Measurements from ENCODE around the gene FBXO24.

DNA sequence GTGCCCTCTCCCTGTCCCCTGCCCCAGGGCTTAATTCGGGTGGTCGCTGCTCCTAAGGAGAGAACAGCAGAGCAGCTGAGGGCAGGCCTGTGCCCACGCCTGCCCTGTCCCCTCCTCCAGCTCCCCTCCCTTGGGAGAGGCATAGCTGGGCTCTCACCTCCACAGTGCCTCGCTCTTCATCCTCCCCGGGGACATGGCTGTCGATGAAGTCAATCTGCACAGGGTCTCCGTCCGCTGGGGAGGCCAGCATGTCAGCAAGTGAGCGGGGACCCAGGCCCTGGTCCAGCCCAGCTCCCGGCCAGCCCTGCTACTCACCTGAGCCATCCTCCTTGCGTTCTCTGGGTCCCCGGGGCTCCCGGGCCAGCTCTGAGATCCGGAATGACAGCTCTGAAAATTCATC, 8.6 kb upstream of the FBXO24 start:
- TF ChIP-seq, protein P1, sequence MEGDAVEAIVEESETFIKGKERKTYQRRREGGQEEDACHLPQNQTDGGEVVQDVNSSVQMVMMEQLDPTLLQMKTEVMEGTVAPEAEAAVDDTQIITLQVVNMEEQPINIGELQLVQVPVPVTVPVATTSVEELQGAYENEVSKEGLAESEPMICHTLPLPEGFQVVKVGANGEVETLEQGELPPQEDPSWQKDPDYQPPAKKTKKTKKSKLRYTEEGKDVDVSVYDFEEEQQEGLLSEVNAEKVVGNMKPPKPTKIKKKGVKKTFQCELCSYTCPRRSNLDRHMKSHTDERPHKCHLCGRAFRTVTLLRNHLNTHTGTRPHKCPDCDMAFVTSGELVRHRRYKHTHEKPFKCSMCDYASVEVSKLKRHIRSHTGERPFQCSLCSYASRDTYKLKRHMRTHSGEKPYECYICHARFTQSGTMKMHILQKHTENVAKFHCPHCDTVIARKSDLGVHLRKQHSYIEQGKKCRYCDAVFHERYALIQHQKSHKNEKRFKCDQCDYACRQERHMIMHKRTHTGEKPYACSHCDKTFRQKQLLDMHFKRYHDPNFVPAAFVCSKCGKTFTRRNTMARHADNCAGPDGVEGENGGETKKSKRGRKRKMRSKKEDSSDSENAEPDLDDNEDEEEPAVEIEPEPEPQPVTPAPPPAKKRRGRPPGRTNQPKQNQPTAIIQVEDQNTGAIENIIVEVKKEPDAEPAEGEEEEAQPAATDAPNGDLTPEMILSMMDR (IDR thresholded peaks at IDR 0.05), result no peak
- no peak for TF ChIP-seq EZH2 (IDR thresholded peaks at IDR 0.05)
- no peak for TF ChIP-seq EZH2phosphoT487 (IDR thresholded peaks at IDR 0.05)
